Omental fat pad (tissue), 4 donors: Measurements from ENCODE around the gene PLOD3. TPM values are rescaled to one million over a fixed set of nuclear protein-coding genes. Genes with fewer than 3 reads are reported as not detected.

Experiments
- ATAC-seq: fragments of 150-250 bp; one replicate; pipeline ENCODE4 v1.9.1; 2016; ENCODE audit warnings: mild to moderate bottlenecking, moderate library complexity; ENCODE audit not compliant: low FRiP score
- DNase-seq: peaks from one replicate; pipeline ENCODE4 v3.0.0-alpha.2; 2019; ENCODE audit warnings: low spot score
- CTCF ChIP-seq, 3 donors: fragments of 450-650 bp; IDR thresholded peaks; one replicate each; pipeline ENCODE4 v1.5.1; 2016 to 2017; ENCODE audit warnings: antibody characterized with exemption in 3 of 3, mild to moderate bottlenecking in 3 of 3, moderate library complexity in 2 of 3
- total RNA-seq, 4 donors: library from RNA; depleted of rRNA; stranded (reverse); fragments of >200 nt; gene quantifications; one replicate each; pipeline ENCODE4 v1.1.0, GENCODE V29; 2016

PLOD3 gene
- total RNA-seq, 4 donors from 2014 or later: 41.1 to 68.5 (median 51.6) TPM

GRCh38 chr7:101173752-101174244, 43.6 kb downstream of the PLOD3 start:
- no peak for TF ChIP-seq CTCF (IDR thresholded peaks at IDR 0.05)
- ATAC-seq (no peak), DNase-seq (no peak)

GRCh38 chr7:101172854-101173751, 44.3 kb downstream of the PLOD3 start:
- DNase-seq (no peak), ATAC-seq (peak; percentile 58)
- no peak for TF ChIP-seq CTCF (IDR thresholded peaks at IDR 0.05)

DNA sequence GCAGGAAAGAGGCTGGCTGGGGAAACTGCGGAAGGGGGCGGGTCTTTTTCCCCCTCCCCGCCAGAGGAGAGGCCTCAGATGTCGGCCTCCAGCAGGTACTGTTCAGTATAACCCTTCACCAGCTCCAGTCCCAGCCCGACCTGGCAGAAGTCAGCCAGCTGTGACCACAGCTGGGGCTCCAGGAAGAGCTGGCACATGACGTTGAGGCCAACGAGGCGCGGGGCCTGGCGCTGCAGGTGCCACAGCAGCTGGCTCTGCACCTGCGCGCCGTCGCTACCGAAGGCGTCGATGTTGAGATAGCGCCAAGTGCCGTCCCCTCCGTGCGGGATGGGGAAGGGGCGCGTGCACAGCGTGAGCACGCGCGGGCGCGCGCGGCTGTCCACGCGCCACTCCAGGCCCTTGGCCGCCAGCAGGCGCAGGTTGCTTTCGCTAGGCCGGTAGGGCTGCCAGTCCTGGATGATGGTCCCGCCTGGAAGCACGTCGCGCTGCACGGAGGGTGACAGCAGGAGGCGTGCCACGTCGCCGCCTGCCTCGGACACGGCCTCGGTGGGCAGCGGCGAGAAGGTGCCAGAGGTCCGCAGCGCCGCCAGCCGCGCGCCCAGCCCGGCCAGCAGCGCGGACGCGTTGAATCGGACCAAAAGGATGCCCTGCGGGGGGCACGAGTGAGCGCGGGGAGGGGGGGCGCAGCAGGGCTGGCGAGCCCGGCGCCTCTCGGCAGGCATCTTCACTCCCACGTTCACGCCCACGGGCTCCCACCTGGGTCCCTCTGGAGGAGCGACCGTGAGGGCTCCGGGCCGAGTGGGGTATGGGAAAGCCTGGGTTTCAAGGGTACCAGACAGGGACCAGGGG, 45.2 kb downstream of the PLOD3 start:
- ATAC-seq: no peak
- TF ChIP-seq CTCF (IDR thresholded peaks at IDR 0.05): no peak
- DNase-seq: no peak

DNA sequence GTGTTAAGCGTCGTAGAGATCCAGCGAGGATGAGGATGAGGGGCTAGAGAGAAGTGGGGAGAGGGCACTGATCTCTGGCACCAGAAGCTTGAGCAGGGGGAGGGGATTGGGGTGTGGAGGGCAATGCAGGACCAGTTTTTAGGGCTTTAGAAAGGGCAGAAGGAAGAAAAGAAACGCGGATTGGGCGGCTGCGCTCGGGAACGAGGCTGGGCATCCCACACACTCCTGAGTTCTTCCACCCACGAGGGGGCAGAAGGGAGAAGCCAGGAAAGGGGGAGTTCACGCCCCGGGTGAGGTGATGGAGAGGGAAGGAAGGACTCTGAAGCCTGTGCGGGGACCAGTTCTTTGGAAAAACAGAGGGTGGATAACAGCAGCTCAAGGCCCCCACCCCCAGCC, 45.9 kb downstream of the PLOD3 start:
- ATAC-seq (no peak), DNase-seq (no peak)
- no peak for TF ChIP-seq CTCF (IDR thresholded peaks at IDR 0.05)

DNA sequence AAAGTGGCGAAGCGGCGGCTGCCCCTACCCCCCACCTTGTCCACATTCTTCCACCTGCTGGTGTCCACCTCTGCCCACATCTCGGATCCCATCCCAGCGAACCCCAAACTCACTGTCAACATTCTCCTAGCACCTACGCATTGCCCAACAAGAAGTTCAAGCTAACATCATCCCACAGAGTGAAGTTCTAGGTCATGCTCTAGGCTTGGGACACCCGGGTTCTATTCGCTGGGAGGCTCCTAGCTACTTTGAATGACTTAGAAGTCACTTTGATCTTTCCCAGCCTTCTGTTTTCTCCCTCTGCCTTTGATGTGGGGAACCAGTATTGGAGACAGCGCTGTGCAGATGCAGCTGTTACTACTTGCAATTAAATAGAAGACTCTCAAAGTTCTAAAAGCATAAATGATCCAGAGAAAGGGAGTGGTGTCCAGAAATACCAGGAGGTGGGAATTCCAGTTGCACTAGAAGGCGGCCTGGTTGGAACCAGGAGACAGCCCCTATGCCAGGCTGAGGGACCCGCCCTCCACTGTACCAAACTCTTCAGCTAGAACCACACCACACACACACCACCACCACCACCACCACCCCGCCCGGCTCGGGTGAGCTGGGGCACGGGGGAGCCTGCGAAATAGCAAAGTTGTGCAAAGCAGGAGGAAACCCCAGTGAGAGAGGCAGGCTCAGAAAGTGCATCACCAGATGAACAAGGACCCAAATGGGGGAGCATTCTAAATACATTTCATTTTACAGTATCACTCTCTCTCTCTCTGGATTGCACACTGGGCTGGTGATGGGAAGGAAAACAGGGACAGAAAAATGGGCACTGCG, 46.6 kb downstream of the PLOD3 start:
- TF ChIP-seq CTCF (IDR thresholded peaks at IDR 0.05): no peak
- DNase-seq (no peak), ATAC-seq (no peak)

GRCh38 chr7:101169838-101170551, 47.4 kb downstream of the PLOD3 start:
- peak in 1 of 3 donors; percentile 16 for TF ChIP-seq CTCF (IDR thresholded peaks at IDR 0.05)
- ATAC-seq (peak; percentile 63), DNase-seq (peak; percentile 72)
